Spleen (tissue), 11 donors: ENCODE measurements around the gene CMIP. TPM values are rescaled to one million over a fixed set of nuclear protein-coding genes. Genes with fewer than 3 reads are reported as not detected.

Experiments
- DNase-seq: peaks from one replicate; pipeline ENCODE4 v3.0.0-alpha.2; 2020
- H3K27ac ChIP-seq, 8 donors: fragments of 200-600 bp; sonication (generic) in 7 of 8; 1 replicate in 4 of 8; 2 replicates in 4 of 8; pipeline versions ENCODE4 v1.5.0 to v1.8.0; 2016 to 2021; ENCODE audit warnings: inconsistent platforms in 4 of 8, mild to moderate bottlenecking in 4 of 8, moderate library complexity in 1 of 8
- H3K27me3 ChIP-seq, 7 donors: fragments of 200-600 bp; sonication (generic) in 6 of 7; replicated peaks in 1 of 7; 1 replicate in 4 of 7; 2 replicates in 3 of 7; pipeline versions ENCODE4 v1.5.0 to v1.8.0; 2016 to 2021; ENCODE audit warnings: inconsistent platforms in 3 of 7, mild to moderate bottlenecking in 1 of 7
- H3K36me3 ChIP-seq, 6 donors: fragments of 200-600 bp; sonication (generic) in 5 of 6; 1 replicate in 4 of 6; 2 replicates in 2 of 6; pipeline versions ENCODE4 v1.5.0 to v1.8.0; 2016 to 2021; ENCODE audit warnings: inconsistent platforms in 2 of 6
- H3K4me1 ChIP-seq, 6 donors: fragments of 200-600 bp; sonication (generic) in 5 of 6; 1 replicate in 3 of 6; 2 replicates in 3 of 6; pipeline versions ENCODE4 v1.5.0 to v1.8.0; 2016 to 2021; ENCODE audit warnings: inconsistent platforms in 3 of 6
- H3K4me3 ChIP-seq, 8 donors: fragments of 200-600 bp; sonication (generic) in 7 of 8; 1 replicate in 4 of 8; 2 replicates in 4 of 8; pipeline versions ENCODE4 v1.5.0 to v1.8.0; 2016 to 2021; ENCODE audit warnings: inconsistent platforms in 4 of 8, mild to moderate bottlenecking in 4 of 8, moderate library complexity in 2 of 8
- H3K9me3 ChIP-seq, 8 donors: fragments of 200-600 bp; sonication (generic) in 7 of 8; 1 replicate in 4 of 8; 2 replicates in 4 of 8; pipeline versions ENCODE4 v1.5.0 to v1.8.0; 2016 to 2021; ENCODE audit warnings: inconsistent platforms in 4 of 8
- POLR2A ChIP-seq, 3 donors: fragments of 450-650 bp; IDR thresholded peaks; one replicate each; pipeline ENCODE4 v1.5.1; 2017; ENCODE audit warnings: antibody characterized with exemption in 3 of 3, mild to moderate bottlenecking in 1 of 3
- POLR2AphosphoS5 ChIP-seq, 3 donors: sonication (generic); formaldehyde crosslinking; IDR thresholded peaks; one replicate each; pipeline ENCODE4 v1.5.1; 2017; ENCODE audit warnings: antibody characterized with exemption in 3 of 3
- WGBS, 5 donors: extraction: QIAGEN DNeasy Blood & Tissue Kit in 3 of 5; methylation state at CpG; one replicate each; pipeline versions ENCODE4 v1.1.5 to v1.1.7; 2013 to 2018; 5-methylcytosine and 5-hydroxymethylcytosine counted together
- intact Hi-C: fragments of 100-400 bp; cut with DNase I; formaldehyde crosslinking; loops from one replicate; pipeline ENCODE4 v1.15.0; 2023; ENCODE audit warnings: low total_unique reads
- polyA plus RNA-seq, 3 donors: library from polyadenylated mRNA; stranded (reverse); fragments of 200-250 nt; gene quantifications; one replicate each; pipeline ENCODE4 v1.2.1, GENCODE V29; 2013
- total RNA-seq, 7 donors: library from RNA; depleted of rRNA in 3 of 7; stranded (reverse); fragments of >200 nt in 3 of 7; fragmentation: NEBNext Ultra II Directional in 4 of 7; extraction: Animal tissue kit (Norgen Biotek cat#: 25700) in 4 of 7; gene quantifications; one replicate each; pipeline versions ENCODE4 v1.1.0 to v1.2.1, GENCODE V29; 2016 to 2021
- TF ChIP-seq, protein P1 (sequence below), 11 experiments: fragments of 200-600 bp in 7 of 11; fragments of 450-650 bp in 4 of 11; sonication (generic) in 4 of 11; IDR thresholded peaks in 8 of 11; conservative IDR thresholded peaks in 3 of 11; 1 replicate in 7 of 11; 2 replicates in 4 of 11; pipeline versions ENCODE4 v1.4.0 to v1.8.0; 2016 to 2021; ENCODE audit warnings: antibody characterized with exemption in 11 of 11, inconsistent platforms in 4 of 11, mild to moderate bottlenecking in 1 of 11
- donor health status: healthy with polysubstance abuse.
- donor health status: DM: no; HTN: no; CAD: no; lungs with moderate emphysema.
- donor health status: DM: no; HTN: no; CAD: no.
- donor health status: Bipolar disorder and iron deficiency.
- donor health status: healthy.
- donor health status: DM: no; HTN: no; CAD: no.
- donor health status: DM: yes; HTN: yes; CAD: no.

Gene CMIP
- total and polyA plus RNA-seq, 10 donors: 6.0 to 107 (median 63.6) TPM

- Histone ChIP-seq H3K4me1 (peaks cover 0 to 8% (median under 1%) of the 10 kb centered on the region in 6 donors), H3K36me3 (peaks cover 2 to 100% (median 83%) of the 10 kb centered on the region in 6 donors), H3K4me3 (no peak overlapping the region), H3K27me3 (no peaks in the 10 kb centered on the region), H3K9me3 (no peaks in the 10 kb centered on the region), H3K27ac (no peak overlapping the region)
- 90 to 100% (median 92%) methylated on average over 3 to 14 of the region's 14 CpGs for WGBS, 5 donors
- intact Hi-C loops: no loop called here
- DNase-seq: no peak
- TF ChIP-seq POLR2AphosphoS5 (IDR thresholded peaks at IDR 0.05): peak in 1 of 3 donors; percentile 18
- TF ChIP-seq, protein P1, sequence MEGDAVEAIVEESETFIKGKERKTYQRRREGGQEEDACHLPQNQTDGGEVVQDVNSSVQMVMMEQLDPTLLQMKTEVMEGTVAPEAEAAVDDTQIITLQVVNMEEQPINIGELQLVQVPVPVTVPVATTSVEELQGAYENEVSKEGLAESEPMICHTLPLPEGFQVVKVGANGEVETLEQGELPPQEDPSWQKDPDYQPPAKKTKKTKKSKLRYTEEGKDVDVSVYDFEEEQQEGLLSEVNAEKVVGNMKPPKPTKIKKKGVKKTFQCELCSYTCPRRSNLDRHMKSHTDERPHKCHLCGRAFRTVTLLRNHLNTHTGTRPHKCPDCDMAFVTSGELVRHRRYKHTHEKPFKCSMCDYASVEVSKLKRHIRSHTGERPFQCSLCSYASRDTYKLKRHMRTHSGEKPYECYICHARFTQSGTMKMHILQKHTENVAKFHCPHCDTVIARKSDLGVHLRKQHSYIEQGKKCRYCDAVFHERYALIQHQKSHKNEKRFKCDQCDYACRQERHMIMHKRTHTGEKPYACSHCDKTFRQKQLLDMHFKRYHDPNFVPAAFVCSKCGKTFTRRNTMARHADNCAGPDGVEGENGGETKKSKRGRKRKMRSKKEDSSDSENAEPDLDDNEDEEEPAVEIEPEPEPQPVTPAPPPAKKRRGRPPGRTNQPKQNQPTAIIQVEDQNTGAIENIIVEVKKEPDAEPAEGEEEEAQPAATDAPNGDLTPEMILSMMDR (IDR thresholded peaks at IDR 0.05 in 8 of 11, conservative IDR thresholded peaks at IDR 0.05 in 3 of 11): no peak
These were observed 216.5 kb downstream of the CMIP start for GRCh38 chr16:81661082-81661481.

- Histone ChIP-seq H3K27ac (no peak overlapping the region), H3K9me3 (no peaks in the 10 kb centered on the region), H3K27me3 (no peaks in the 10 kb centered on the region), H3K36me3 (peaks cover 2 to 97% (median 73%) of the 10 kb centered on the region in 6 donors), H3K4me3 (no peak overlapping the region), H3K4me1 (peaks cover 0 to 6% (median 0%) of the 10 kb centered on the region in 6 donors)
- no peak for TF ChIP-seq POLR2A (IDR thresholded peaks at IDR 0.05)
- TF ChIP-seq, protein P1 (IDR thresholded peaks at IDR 0.05 in 8 of 11, conservative IDR thresholded peaks at IDR 0.05 in 3 of 11): no peak
- peak in 1 of 3 donors; percentile 43 for TF ChIP-seq POLR2AphosphoS5 (IDR thresholded peaks at IDR 0.05)
- intact Hi-C loops: no loop called here
- DNase-seq: no peak
- WGBS, 5 donors: 95 to 99% (median 97%) methylated on average over 14 of the region's 14 CpGs
These were observed 219.5 kb downstream of the CMIP start for GRCh38 chr16:81664153-81664552.

- H3K27me3 ChIP-seq: no peaks in the 10 kb centered on the region
- TF ChIP-seq POLR2A (IDR thresholded peaks at IDR 0.05) (no peak), POLR2AphosphoS5 (IDR thresholded peaks at IDR 0.05) (no peak)
- TF ChIP-seq, protein P1 (IDR thresholded peaks at IDR 0.05 in 8 of 11, conservative IDR thresholded peaks at IDR 0.05 in 3 of 11): no peak
- no peak for DNase-seq
- H3K36me3 ChIP-seq: peaks cover 2 to 94% (median 72%) of the 10 kb centered on the region in 6 donors
- no peak overlapping the region for H3K4me3 ChIP-seq
- H3K4me1 ChIP-seq: peaks cover 0 to 6% (median 0%) of the 10 kb centered on the region in 6 donors
- H3K27ac ChIP-seq: no peak overlapping the region
- WGBS, 5 donors: 71 to 96% (median 81%) methylated on average over 4 of the region's 4 CpGs
- no peaks in the 10 kb centered on the region for H3K9me3 ChIP-seq
- intact Hi-C loops: no loop called here
These were observed 221.0 kb downstream of the CMIP start for GRCh38 chr16:81665588-81665987.

GRCh38 chr16:81666113-81666512 lies 221.5 kb downstream of the CMIP start:
- WGBS, 5 donors: 86 to 93% (median 93%) methylated on average over 7 of the region's 7 CpGs
- Histone ChIP-seq H3K4me1 (peaks cover 0 to 6% (median 0%) of the 10 kb centered on the region in 6 donors), H3K36me3 (peaks cover under 1 to 94% (median 72%) of the 10 kb centered on the region in 6 donors), H3K4me3 (no peak overlapping the region), H3K27ac (no peak overlapping the region), H3K27me3 (no peaks in the 10 kb centered on the region), H3K9me3 (no peaks in the 10 kb centered on the region)
- intact Hi-C loops: no loop called here
- no peak for DNase-seq
- TF ChIP-seq POLR2AphosphoS5 (IDR thresholded peaks at IDR 0.05) (no peak), POLR2A (IDR thresholded peaks at IDR 0.05) (no peak)
- TF ChIP-seq, protein P1 (IDR thresholded peaks at IDR 0.05 in 8 of 11, conservative IDR thresholded peaks at IDR 0.05 in 3 of 11): no peak
